HEK293 (cell line): ENCODE measurements around the gene RIPK1.
"Not testable (repeated sequence)": the region's sequence is repeated elsewhere in the genome, so short reads cannot be mapped to it uniquely, and the experiment has no call there.

Experiments used
- CTCF ChIA-PET: fragments of 350-600 bp; formaldehyde crosslinking; extraction: SDS; loops from one replicate; lab custom pipeline; 2021; ENCODE audit warnings: antibody characterized with exemption; lab: Yijun Ruan, JAX
- POLR2A ChIA-PET: fragments of 300-600 bp; formaldehyde crosslinking; extraction: SDS; loops from one replicate; lab custom pipeline; 2020; ENCODE audit warnings: antibody characterized with exemption, inconsistent platforms; lab: Yijun Ruan, JAX
- H3K27ac ChIP-seq: fragments of 200-500 bp; sonication (Bioruptor generic); 2 replicates; pipeline ENCODE4 v1.5.1; 2014; ENCODE audit warnings: low read depth, low read length, control low read depth, inconsistent platforms; ENCODE audit errors: extremely low read depth
- H3K36me3 ChIP-seq, 2 experiments: fragments of 200-500 bp in 1 of 2; sonication (Bioruptor generic) in 1 of 2; 1 replicate in 1 of 2; 2 replicates in 1 of 2; pipeline ENCODE4 v1.5.1; 2014 to 2017; ENCODE audit warnings: inconsistent platforms in 2 of 2, low read length in 2 of 2; ENCODE audit not compliant: control insufficient read depth in 2 of 2, insufficient read depth in 1 of 2
- H3K4me1 ChIP-seq: fragments of 200-500 bp; sonication (Bioruptor generic); 2 replicates; pipeline ENCODE4 v1.5.1; 2014; ENCODE audit warnings: mild to moderate bottlenecking, low read length, inconsistent platforms; ENCODE audit not compliant: control insufficient read depth, insufficient read depth
- H3K4me3 ChIP-seq: 2 replicates; pipeline ENCODE4 v1.5.1; 2011; ENCODE audit warnings: low read depth, mild to moderate bottlenecking, control low read depth, low read length, moderate library complexity
- H3K9me3 ChIP-seq: fragments of 200-500 bp; sonication (Bioruptor generic); 2 replicates; pipeline ENCODE4 v1.5.1; 2014; ENCODE audit warnings: low read depth, low read length, inconsistent platforms; ENCODE audit not compliant: control insufficient read depth, insufficient read depth
- RBAK ChIP-seq: fragments of 450-650 bp; formaldehyde crosslinking; IDR thresholded peaks from 2 replicates; pipeline ENCODE4 v1.5.1; 2016; ENCODE audit warnings: missing biosample characterization, missing genetic modification characterization
- SCRT2 ChIP-seq: fragments of 450-650 bp; formaldehyde crosslinking; IDR thresholded peaks from 2 replicates; pipeline ENCODE4 v1.5.1; 2016; ENCODE audit warnings: missing biosample characterization, missing genetic modification characterization
- ZEB2 ChIP-seq: fragments of 450-650 bp; formaldehyde crosslinking; IDR thresholded peaks from 2 replicates; pipeline ENCODE4 v1.5.1; 2016; ENCODE audit warnings: missing biosample characterization, missing genetic modification characterization
- ZNF114 ChIP-seq: fragments of 450-650 bp; formaldehyde crosslinking; IDR thresholded peaks from 2 replicates; pipeline ENCODE4 v1.5.0; 2017; ENCODE audit warnings: missing biosample characterization, missing genetic modification characterization
- ZNF214 ChIP-seq: fragments of 450-650 bp; formaldehyde crosslinking; IDR thresholded peaks from 2 replicates; pipeline ENCODE4 v1.5.1; 2017; ENCODE audit warnings: missing biosample characterization, mild to moderate bottlenecking, missing genetic modification characterization, borderline replicate concordance
- ZNF292 ChIP-seq: fragments of 450-650 bp; formaldehyde crosslinking; IDR thresholded peaks from 2 replicates; pipeline ENCODE4 v1.5.1; 2016; ENCODE audit warnings: low read depth, missing biosample characterization, missing genetic modification characterization, borderline replicate concordance
- ZNF341 ChIP-seq: fragments of 450-650 bp; formaldehyde crosslinking; IDR thresholded peaks from 2 replicates; pipeline ENCODE4; 2016; ENCODE audit warnings: low read depth, missing biosample characterization, missing genetic modification characterization
- ZNF394 ChIP-seq: fragments of 450-650 bp; formaldehyde crosslinking; IDR thresholded peaks from 2 replicates; pipeline ENCODE4 v1.5.1; 2016; ENCODE audit warnings: missing biosample characterization, missing genetic modification characterization, mild to moderate bottlenecking, moderate library complexity, borderline replicate concordance
- ZNF501 ChIP-seq: fragments of 450-650 bp; formaldehyde crosslinking; IDR thresholded peaks from 2 replicates; pipeline ENCODE4 v1.5.1; 2016; ENCODE audit warnings: missing biosample characterization, missing genetic modification characterization
- ZNF623 ChIP-seq: fragments of 450-650 bp; formaldehyde crosslinking; IDR thresholded peaks from 2 replicates; pipeline ENCODE4 v1.5.1; 2016; ENCODE audit warnings: missing biosample characterization, missing genetic modification characterization
- ZNF830 ChIP-seq: fragments of 450-650 bp; IDR thresholded peaks from 2 replicates; pipeline ENCODE4 v1.5.0; 2018; ENCODE audit warnings: missing biosample characterization, missing genetic modification characterization, low read depth, mild to moderate bottlenecking, moderate library complexity
- TF ChIP-seq, protein P1 (sequence below): fragments of 450-650 bp; formaldehyde crosslinking; conservative IDR thresholded peaks from 2 replicates; pipeline ENCODE4 v1.5.1; 2016; ENCODE audit warnings: low read depth, missing biosample characterization, missing genetic modification characterization
- TF ChIP-seq, protein P2 (sequence below): fragments of 450-650 bp; formaldehyde crosslinking; IDR thresholded peaks from 2 replicates; pipeline ENCODE4 v1.5.1; 2016; ENCODE audit warnings: missing biosample characterization, missing genetic modification characterization, low read depth

Gene RIPK1

DNA sequence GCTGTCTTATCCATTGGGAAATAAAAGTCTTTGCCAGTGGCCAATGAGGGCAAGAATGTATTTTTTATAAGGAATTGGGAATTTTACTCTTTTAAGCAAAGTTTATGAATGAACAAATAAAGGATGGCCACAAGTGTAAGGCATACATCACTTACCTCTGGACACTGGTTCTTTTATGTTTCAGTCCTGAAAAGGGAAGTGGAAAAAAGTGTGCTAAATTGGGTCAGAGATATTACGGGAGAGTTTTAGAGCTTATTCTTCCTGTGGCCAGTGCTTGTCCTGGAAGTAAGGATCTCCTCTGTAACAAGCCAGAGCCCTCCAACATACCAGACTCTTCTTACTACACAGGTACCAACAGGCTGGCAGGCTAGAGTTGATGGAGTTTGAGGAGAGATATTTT is 22.5 kb upstream of the RIPK1 start:
- no peak for TF ChIP-seq ZEB2 (tag by site-specific recombination)
- TF ChIP-seq ZNF292 (tag by site-specific recombination) = no peak
- TF ChIP-seq ZNF501 (tag by site-specific recombination) = no peak
- no peak for TF ChIP-seq ZNF114 (tag by site-specific recombination)
- H3K9me3 ChIP-seq = no peaks in the 10 kb centered on the region
- POLR2A ChIA-PET = interaction anchor here (1.3 kb wide), 1 partner anchor 22 kb away, joined by 4 read pairs; no protein-coding TSS in a partner anchor
- no peak overlapping the region for H3K4me3 ChIP-seq
- CTCF ChIA-PET = interaction anchor here (0.6 to 1.5 kb wide), 7 partner anchors 11 to 1449 kb away, joined by 3 to 8 read pairs (median 5); no protein-coding TSS in a partner anchor
- no peak overlapping the region for H3K27ac ChIP-seq
- H3K4me1 ChIP-seq = 0 out of 2 replicates have a peak, but pooled peaks cover 3% of the 10 kb centered on the region
- H3K36me3 ChIP-seq = no peaks in the 10 kb centered on the region

DNA sequence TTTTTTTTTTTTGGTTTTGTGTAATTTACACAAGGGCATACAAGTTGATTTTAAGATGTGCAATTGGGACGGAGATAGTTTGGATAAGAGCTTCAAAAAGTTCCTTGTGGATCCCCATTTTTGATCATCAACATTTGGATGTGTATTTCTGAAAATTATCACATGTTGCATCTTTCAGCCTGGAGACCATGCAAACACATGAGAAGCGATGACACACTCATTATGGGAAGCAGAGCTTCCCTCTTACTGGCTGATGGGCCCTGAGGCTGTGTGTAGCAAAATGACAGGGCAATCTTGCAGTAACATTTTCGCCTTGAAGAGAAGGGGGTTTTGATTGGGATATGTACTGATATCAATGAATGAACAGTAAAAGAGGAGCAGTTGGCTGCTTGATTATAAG is 22.0 kb upstream of the RIPK1 start:
- TF ChIP-seq ZNF623 (tag by site-specific recombination) (no peak), RBAK (tag by site-specific recombination) (no peak), ZEB2 (tag by site-specific recombination) (no peak), SCRT2 (tag by site-specific recombination) (peak; percentile 63; the same call in 1 of the 2 replicates), ZNF394 (no peak), ZNF341 (tag by site-specific recombination) (no peak), ZNF830 (tag by site-specific recombination) (no peak)
- TF ChIP-seq, protein P1, sequence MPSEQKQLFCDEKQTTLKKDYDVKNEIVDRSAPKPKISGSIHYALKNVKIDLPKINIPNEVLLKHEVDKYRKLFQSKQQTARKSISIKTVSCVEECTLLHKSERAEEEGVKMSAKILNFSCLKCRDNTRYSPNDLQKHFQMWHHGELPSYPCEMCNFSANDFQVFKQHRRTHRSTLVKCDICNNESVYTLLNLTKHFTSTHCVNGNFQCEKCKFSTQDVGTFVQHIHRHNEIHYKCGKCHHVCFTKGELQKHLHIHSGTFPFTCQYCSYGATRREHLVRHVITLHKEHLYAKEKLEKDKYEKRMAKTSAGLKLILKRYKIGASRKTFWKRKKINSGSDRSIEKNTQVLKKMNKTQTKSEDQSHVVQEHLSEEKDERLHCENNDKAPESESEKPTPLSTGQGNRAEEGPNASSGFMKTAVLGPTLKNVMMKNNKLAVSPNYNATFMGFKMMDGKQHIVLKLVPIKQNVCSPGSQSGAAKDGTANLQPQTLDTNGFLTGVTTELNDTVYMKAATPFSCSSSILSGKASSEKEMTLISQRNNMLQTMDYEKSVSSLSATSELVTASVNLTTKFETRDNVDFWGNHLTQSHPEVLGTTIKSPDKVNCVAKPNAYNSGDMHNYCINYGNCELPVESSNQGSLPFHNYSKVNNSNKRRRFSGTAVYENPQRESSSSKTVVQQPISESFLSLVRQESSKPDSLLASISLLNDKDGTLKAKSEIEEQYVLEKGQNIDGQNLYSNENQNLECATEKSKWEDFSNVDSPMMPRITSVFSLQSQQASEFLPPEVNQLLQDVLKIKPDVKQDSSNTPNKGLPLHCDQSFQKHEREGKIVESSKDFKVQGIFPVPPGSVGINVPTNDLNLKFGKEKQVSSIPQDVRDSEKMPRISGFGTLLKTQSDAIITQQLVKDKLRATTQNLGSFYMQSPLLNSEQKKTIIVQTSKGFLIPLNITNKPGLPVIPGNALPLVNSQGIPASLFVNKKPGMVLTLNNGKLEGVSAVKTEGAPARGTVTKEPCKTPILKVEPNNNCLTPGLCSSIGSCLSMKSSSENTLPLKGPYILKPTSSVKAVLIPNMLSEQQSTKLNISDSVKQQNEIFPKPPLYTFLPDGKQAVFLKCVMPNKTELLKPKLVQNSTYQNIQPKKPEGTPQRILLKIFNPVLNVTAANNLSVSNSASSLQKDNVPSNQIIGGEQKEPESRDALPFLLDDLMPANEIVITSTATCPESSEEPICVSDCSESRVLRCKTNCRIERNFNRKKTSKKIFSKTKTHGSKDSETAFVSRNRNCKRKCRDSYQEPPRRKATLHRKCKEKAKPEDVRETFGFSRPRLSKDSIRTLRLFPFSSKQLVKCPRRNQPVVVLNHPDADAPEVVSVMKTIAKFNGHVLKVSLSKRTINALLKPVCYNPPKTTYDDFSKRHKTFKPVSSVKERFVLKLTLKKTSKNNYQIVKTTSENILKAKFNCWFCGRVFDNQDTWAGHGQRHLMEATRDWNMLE (tag by site-specific recombination) = no peak

DNA sequence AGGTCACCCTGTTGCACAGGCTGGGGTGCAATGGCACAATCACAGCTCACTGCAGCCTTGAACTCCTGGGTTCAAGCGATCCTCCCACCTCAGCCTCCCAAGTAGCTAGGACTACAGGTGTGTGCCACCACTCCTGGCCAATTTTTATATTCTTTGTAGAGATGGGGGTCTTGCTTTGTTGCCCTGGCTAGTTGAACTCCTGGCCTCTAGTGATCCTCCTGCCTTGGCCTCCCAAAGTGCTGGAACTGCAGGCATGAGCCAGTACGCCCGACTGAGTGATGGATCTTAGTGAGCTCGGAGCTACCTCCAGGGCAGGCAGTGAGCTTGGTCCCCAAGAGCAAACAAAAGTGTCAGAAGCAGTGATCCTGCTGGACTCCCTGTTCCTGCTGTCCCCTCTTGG is 20.3 kb upstream of the RIPK1 start:
- CTCF ChIA-PET = interaction anchor here (0.7 kb wide), 1 partner anchor 81 kb away, joined by 4 read pairs; no protein-coding TSS in a partner anchor
- H3K27ac ChIP-seq, POLR2A ChIA-PET, H3K9me3 ChIP-seq, H3K4me3 ChIP-seq, H3K36me3 ChIP-seq, H3K4me1 ChIP-seq: not testable (repeated sequence)

More for the DNA sequence above, 22.0 kb upstream of the RIPK1 start:
- no peaks in the 10 kb centered on the region for H3K36me3 ChIP-seq
- no peaks in the 10 kb centered on the region for H3K9me3 ChIP-seq
- H3K4me3 ChIP-seq = no peak overlapping the region
- H3K27ac ChIP-seq = no peak overlapping the region
- ChIA-PET CTCF (interaction anchor here (0.6 to 1.5 kb wide), 7 partner anchors 10 to 1449 kb away, joined by 3 to 8 read pairs (median 4); no protein-coding TSS in a partner anchor), POLR2A (no interaction called here)
- H3K4me1 ChIP-seq = no peaks in the 10 kb centered on the region

DNA sequence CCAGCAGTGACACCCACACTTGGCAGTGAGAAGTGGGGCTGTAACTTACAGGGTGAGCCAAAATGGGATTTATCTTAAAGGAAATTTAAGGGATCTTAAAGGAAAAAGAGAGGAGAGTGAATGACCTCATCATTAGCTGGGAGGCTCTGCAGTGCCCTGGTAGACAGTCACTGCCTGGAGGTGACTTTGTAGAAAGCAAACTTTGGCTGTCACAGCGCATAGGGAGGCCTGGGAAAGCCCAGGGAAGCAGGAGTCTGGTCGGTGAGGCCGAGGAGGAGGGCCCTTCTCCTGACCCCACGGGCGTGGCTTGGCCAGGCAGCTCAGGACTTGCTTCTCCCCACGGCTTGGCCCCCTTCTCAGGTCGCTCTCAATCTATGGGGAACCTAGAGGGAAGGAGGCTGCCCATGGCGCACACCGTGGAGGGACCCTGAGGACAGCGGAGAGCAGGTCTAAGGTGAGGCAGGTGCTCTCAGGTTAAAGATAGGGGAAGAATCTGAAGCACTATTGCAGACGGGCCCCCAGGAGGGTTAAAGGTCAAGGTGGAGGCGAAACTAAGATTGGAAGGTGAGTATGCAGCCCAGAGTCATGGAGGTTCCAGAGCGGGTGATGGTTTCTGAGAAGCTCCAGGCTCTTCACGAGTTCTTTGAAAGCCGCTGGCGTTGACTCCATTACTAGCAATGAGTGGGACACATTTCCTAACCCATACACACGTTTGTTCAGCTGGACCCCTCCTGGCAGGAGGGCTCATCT is 15.6 kb upstream of the RIPK1 start:
- H3K27ac ChIP-seq = no peak overlapping the region
- TF ChIP-seq, protein P2, sequence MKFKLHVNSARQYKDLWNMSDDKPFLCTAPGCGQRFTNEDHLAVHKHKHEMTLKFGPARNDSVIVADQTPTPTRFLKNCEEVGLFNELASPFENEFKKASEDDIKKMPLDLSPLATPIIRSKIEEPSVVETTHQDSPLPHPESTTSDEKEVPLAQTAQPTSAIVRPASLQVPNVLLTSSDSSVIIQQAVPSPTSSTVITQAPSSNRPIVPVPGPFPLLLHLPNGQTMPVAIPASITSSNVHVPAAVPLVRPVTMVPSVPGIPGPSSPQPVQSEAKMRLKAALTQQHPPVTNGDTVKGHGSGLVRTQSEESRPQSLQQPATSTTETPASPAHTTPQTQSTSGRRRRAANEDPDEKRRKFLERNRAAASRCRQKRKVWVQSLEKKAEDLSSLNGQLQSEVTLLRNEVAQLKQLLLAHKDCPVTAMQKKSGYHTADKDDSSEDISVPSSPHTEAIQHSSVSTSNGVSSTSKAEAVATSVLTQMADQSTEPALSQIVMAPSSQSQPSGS (tag by site-specific recombination) = peak; percentile 60
- TF ChIP-seq ZNF214 (tag by site-specific recombination) = no peak
- no peaks in the 10 kb centered on the region for H3K9me3 ChIP-seq
- H3K4me3 ChIP-seq = no peak overlapping the region
- H3K4me1 ChIP-seq = no peaks in the 10 kb centered on the region
- ChIA-PET CTCF (interaction anchor here (0.6 to 1.9 kb wide), 5 partner anchors 51 to 307 kb away, joined by 3 to 9 read pairs (median 3); no protein-coding TSS in a partner anchor), POLR2A (interaction anchor here (0.9 kb wide), 1 partner anchor 261 kb away, joined by 4 read pairs; no protein-coding TSS in a partner anchor)
- no peaks in the 10 kb centered on the region for H3K36me3 ChIP-seq
